Esophagus squamous epithelium (tissue), 4 donors: ENCODE measurements around the gene SLC9A1.

ENCODE experiments used
- CTCF ChIP-seq, 6 experiments: fragments of 450-650 bp in 4 of 6; fragments of 200-600 bp in 2 of 6; sonication (generic) in 2 of 6; IDR thresholded peaks; one replicate each; pipeline ENCODE4 v1.5.1; 2016 to 2019; ENCODE audit warnings: antibody characterized with exemption in 6 of 6, mild to moderate bottlenecking in 4 of 6, moderate library complexity in 4 of 6
- POLR2A ChIP-seq, 4 donors: fragments of 450-650 bp; IDR thresholded peaks; one replicate each; pipeline ENCODE4 v1.6.1; 2017; ENCODE audit warnings: antibody characterized with exemption in 4 of 4, mild to moderate bottlenecking in 4 of 4, moderate library complexity in 3 of 4

GRCh38 chr1:27176323-27176722, 21.4 kb upstream of the SLC9A1 start:
- no peak for TF ChIP-seq POLR2A (IDR thresholded peaks at IDR 0.05)
- no peak for TF ChIP-seq CTCF (IDR thresholded peaks at IDR 0.05)
